ENCODE data around the gene TRIM41. TPM values are rescaled to one million over a fixed set of nuclear protein-coding genes. Genes with fewer than 3 reads are reported as not detected.
A peak's percentile ranks its signal among the peaks of the same experiment; 100 is the strongest.

Gene TRIM41
- total RNA-seq, 2 donors from 2014 or later = 15.2 to 20.4 TPM

GRCh38 chr5:181239062-181239663 lies 16.1 kb downstream of the TRIM41 start:
- intact Hi-C loops (cut with DNase I) = no loop called here
- no peak for DNase-seq (ENCODE audit: low spot score)

GRCh38 chr5:181241393-181241975 lies 18.4 kb downstream of the TRIM41 start:
- intact Hi-C loops (cut with DNase I) = loop anchor here in 1 of 2 donors (10.0 kb wide), 2 partner anchors 57 to 377 kb away; partner anchors contain the start of gene ZFP62
- DNase-seq (ENCODE audit: low spot score) = no peak

- DNase-seq (ENCODE audit: low spot score) = no peak
- intact Hi-C loops (cut with DNase I) = loop anchor here in 1 of 2 donors (10.0 kb wide), 2 partner anchors 57 to 377 kb away; partner anchors contain the start of gene ZFP62
These were observed 19.0 kb downstream of the TRIM41 start for GRCh38 chr5:181242031-181242451.

- DNase-seq (ENCODE audit: low spot score) = no peak
- intact Hi-C loops (cut with DNase I) = loop anchor here in 1 of 2 donors (10.0 kb wide), 2 partner anchors 58 to 378 kb away; partner anchors contain the start of gene ZFP62
These were observed 20.0 kb downstream of the TRIM41 start for GRCh38 chr5:181243018-181243563.

- intact Hi-C loops (cut with DNase I) = loop anchor here in 1 of 2 donors (10.0 kb wide), 2 partner anchors 59 to 379 kb away; partner anchors contain the start of gene ZFP62
- DNase-seq (ENCODE audit: low spot score) = peak; percentile 96
These were observed 20.7 kb downstream of the TRIM41 start, which contains the start of gene RACK1 for GRCh38 chr5:181243564-181244343. RACK1 (minus strand) TSS chr5:181243906; CDS start chr5:181243800, 106 bp downstream.

GRCh38 chr5:181245427-181246275 lies 22.6 kb downstream of the TRIM41 start:
- DNase-seq (ENCODE audit: low spot score) = no peak
- intact Hi-C loops (cut with DNase I) = loop anchor here in 1 of 2 donors (10.0 kb wide), 2 partner anchors 61 to 381 kb away; partner anchors contain the start of gene ZFP62

- intact Hi-C loops (cut with DNase I) = loop anchor here (1.0 to 10.0 kb wide), 3 partner anchors 15 to 382 kb away; partner anchors contain the start of genes TRIM52 (in 1 of the 2) and ZFP62 (in 1 of the 2)
- peak; percentile 97 for DNase-seq (ENCODE audit: low spot score)
These were observed 23.4 kb downstream of the TRIM41 start for GRCh38 chr5:181246276-181247049.

- intact Hi-C loops (cut with DNase I) = loop anchor here in 1 of 2 donors (10.0 kb wide), 2 partner anchors 63 to 383 kb away; partner anchors contain the start of gene ZFP62
- DNase-seq (ENCODE audit: low spot score) = no peak
These were observed 25.2 kb downstream of the TRIM41 start for GRCh38 chr5:181248277-181248676.

- intact Hi-C loops (cut with DNase I) = no loop called here
These were observed 32.2 kb downstream of the TRIM41 start for GRCh38 chr5:181255276-181255675.

GRCh38 chr5:181255836-181256578 lies 32.9 kb downstream of the TRIM41 start:
- DNase-seq (ENCODE audit: low spot score) = no peak
- intact Hi-C loops (cut with DNase I) = no loop called here

More at GRCh38 chr5:181255276-181255675, 32.2 kb downstream of the TRIM41 start:
- no peak for DNase-seq (ENCODE audit: low spot score)

- intact Hi-C loops (cut with DNase I) = no loop called here
These were observed 35.5 kb downstream of the TRIM41 start for GRCh38 chr5:181258576-181258975.

GRCh38 chr5:181259283-181259682 lies 36.2 kb downstream of the TRIM41 start:
- intact Hi-C loops (cut with DNase I) = no loop called here

More at GRCh38 chr5:181258576-181258975, 35.5 kb downstream of the TRIM41 start:
- DNase-seq (ENCODE audit: low spot score) = no peak

GRCh38 chr5:181259974-181260719 lies 37.1 kb downstream of the TRIM41 start:
- no peak for DNase-seq (ENCODE audit: low spot score)

More at GRCh38 chr5:181259283-181259682, 36.2 kb downstream of the TRIM41 start:
- DNase-seq (ENCODE audit: low spot score) = no peak

GRCh38 chr5:181260720-181261319 lies 37.7 kb downstream of the TRIM41 start, which contains the start of gene TRIM52:
TRIM52 (minus strand) TSS chr5:181261143; CDS start chr5:181260813, 330 bp downstream.
- intact Hi-C loops (cut with DNase I) = loop anchor here in 1 of 2 donors (1.0 kb wide), 1 partner anchor 14 kb away; no protein-coding TSS in a partner anchor
- DNase-seq (ENCODE audit: low spot score) = peak; percentile 98

More at GRCh38 chr5:181259974-181260719, 37.1 kb downstream of the TRIM41 start:
- intact Hi-C loops (cut with DNase I) = no loop called here

- DNase-seq (ENCODE audit: low spot score) = peak; percentile 90
- intact Hi-C loops (cut with DNase I) = loop anchor here in 1 of 2 donors (1.0 kb wide), 1 partner anchor 14 kb away; no protein-coding TSS in a partner anchor
These were observed 38.4 kb downstream of the TRIM41 start for GRCh38 chr5:181261320-181262049.
